NB4 (cell line): ENCODE data around the gene ZNF784.

Source experiments
- CTCF ChIP-seq: IDR thresholded peaks from one replicate; pipeline ENCODE4 v1.5.1; 2012; ENCODE audit warnings: low read depth, low read length
- MAX ChIP-seq: IDR thresholded peaks from 2 replicates; pipeline ENCODE4 v1.6.1; 2011; ENCODE audit warnings: low read depth, low read length
- POLR2A ChIP-seq: IDR thresholded peaks from 2 replicates; pipeline ENCODE4 v1.6.1; 2011; ENCODE audit warnings: mild to moderate bottlenecking; ENCODE audit not compliant: insufficient read length; ENCODE audit errors: extremely low read depth

- TF ChIP-seq POLR2A (no peak), CTCF (no peak), MAX (no peak)
Measured at GRCh38 chr19:55590617-55591016, 33.7 kb downstream of the ZNF784 start.
